Measurements from ENCODE around the gene LACC1.

LACC1 gene

DNA sequence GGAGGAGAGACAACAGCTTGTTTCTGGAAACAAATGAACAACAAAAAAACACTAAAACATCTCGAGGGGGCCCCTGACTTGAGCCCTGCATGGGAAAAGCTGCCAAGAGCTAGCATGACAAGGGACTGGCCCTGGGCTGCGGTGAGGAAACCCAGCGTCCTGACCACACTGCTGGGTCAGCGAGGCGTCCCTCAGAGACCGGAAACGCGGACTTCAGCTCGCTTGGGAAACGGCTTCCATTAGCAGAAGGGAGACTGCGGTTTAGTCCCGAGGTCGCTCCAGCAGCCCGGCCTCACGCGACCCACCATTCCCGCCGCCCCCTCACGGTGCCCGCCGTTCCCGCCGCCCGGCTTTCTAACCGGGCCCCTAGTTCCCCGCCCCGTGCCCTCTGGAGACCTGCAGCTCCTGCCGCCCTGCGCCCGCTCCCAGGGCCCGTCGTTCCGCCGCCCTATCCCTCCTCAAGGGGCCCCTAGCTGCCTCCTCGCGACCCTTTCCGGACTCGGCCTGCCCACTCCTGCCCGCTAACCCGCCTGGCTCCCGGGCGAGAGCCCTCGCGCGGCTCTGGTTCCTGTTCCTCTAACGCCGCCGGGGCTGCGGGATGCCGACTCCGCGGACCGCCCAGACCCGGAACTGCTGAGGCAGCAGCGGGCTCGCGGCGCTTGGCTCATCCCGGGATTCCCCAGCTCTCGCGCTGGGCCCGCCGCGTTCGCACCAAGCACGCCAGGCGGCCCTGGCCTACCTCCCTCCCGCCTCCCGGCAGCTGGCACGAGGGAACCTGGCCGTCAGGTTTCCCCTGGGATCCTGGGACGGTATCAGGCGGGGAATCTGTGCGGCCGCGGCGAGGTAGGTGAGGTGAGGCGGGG lies 581 bp upstream of the LACC1 start, which contains the start of gene CCDC122:
TSS of gene CCDC122 (minus strand) at position 849 of the 863 bp plus-strand sequence. CDS start 10,364 bp downstream, outside the sequence.
- peak within 1 kb of the TSS; percentile 78 for H3K4me3 ChIP-seq (ENCODE audit: low read depth, low read length)
- peak within 1 kb of the TSS; percentile 93 for H3K27ac ChIP-seq
- TF ChIP-seq, protein P1, sequence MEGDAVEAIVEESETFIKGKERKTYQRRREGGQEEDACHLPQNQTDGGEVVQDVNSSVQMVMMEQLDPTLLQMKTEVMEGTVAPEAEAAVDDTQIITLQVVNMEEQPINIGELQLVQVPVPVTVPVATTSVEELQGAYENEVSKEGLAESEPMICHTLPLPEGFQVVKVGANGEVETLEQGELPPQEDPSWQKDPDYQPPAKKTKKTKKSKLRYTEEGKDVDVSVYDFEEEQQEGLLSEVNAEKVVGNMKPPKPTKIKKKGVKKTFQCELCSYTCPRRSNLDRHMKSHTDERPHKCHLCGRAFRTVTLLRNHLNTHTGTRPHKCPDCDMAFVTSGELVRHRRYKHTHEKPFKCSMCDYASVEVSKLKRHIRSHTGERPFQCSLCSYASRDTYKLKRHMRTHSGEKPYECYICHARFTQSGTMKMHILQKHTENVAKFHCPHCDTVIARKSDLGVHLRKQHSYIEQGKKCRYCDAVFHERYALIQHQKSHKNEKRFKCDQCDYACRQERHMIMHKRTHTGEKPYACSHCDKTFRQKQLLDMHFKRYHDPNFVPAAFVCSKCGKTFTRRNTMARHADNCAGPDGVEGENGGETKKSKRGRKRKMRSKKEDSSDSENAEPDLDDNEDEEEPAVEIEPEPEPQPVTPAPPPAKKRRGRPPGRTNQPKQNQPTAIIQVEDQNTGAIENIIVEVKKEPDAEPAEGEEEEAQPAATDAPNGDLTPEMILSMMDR (IDR thresholded peaks at IDR 0.05; ENCODE audit: low read depth, low read length, missing control alignments): no peak
- in situ Hi-C loops (cut with HindIII; ENCODE audit: low pct_ligation_motif_present, low sequenced_read_pairs): no loop called here
- no peaks in the 10 kb centered on the region for H3K27me3 ChIP-seq (replicated peaks)
- DNase-seq: peak; percentile 77
- no peaks in the 10 kb centered on the region for H3K36me3 ChIP-seq (replicated peaks)

DNA sequence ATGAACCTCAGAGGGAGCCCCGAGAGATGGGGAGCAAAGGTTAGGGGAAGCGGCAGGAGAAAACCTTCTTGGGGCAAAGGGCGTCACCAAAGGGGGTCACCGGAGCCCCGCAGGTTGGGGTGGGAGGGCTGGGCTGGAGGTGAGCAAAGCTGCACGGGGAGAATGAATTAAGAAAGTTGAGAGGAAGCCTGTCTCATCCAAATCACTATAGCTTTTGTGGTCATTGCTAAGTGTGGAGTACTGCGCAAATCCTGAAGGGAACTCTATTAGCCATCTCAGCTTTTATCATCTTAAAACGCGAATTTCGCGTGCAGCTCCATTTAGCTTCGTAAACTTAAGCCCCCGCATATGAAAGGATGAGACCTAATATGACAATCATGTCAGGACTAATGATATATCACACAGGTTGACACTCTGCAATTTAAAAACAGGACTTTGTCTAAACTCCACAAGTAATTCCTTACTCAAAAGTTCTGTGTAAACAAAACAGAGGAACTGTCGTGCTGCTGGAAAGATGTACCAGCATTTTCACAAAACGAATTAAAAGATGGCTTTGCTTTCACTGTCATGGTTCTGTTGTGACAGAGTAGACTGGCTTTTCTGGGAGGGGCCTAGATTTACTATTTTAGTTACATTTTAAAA lies 631 bp downstream of the LACC1 start:
- H3K27ac ChIP-seq: no peak overlapping the region

GRCh38 chr13:43880926-43881325 lies 1.2 kb downstream of the LACC1 start:
- no peak for DNase-seq
- Histone ChIP-seq H3K36me3 (replicated peaks) (no peaks in the 10 kb centered on the region), H3K27ac (no peak overlapping the region), H3K4me3 (ENCODE audit: low read depth, low read length) (no peak overlapping the region), H3K27me3 (replicated peaks) (no peaks in the 10 kb centered on the region)
- TF ChIP-seq, protein P1 (IDR thresholded peaks at IDR 0.05; ENCODE audit: low read depth, low read length, missing control alignments): no peak
- in situ Hi-C loops (cut with HindIII; ENCODE audit: low pct_ligation_motif_present, low sequenced_read_pairs): no loop called here

More for the DNA sequence above, 631 bp downstream of the LACC1 start:
- no peak for DNase-seq
- TF ChIP-seq, protein P1 (IDR thresholded peaks at IDR 0.05; ENCODE audit: low read depth, low read length, missing control alignments): no peak
- no peaks in the 10 kb centered on the region for H3K27me3 ChIP-seq (replicated peaks)
- H3K4me3 ChIP-seq (ENCODE audit: low read depth, low read length): peak overlapping the region; percentile 78
- H3K36me3 ChIP-seq (replicated peaks): no peaks in the 10 kb centered on the region
- in situ Hi-C loops (cut with HindIII; ENCODE audit: low pct_ligation_motif_present, low sequenced_read_pairs): no loop called here

DNA sequence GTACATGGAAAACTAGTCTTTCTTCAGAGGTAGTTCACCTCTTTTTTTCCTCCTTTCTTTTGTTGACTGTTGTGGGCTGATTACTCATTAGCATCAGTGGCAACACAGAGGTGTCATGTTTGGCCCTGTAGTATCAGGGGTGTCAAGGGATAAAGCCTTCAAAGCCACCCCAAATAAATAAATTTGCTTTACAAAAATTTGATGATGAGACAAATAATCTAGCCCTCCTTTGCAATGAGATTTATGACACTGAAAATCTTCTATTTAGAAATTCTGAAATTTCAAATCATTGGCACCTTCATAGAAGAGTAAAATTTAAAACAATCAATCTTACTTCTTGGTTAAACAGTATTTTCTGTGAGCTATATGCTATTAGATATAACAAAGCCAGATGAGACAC lies 1.9 kb downstream of the LACC1 start:
- DNase-seq: no peak
- H3K4me3 ChIP-seq (ENCODE audit: low read depth, low read length): no peak overlapping the region
- TF ChIP-seq, protein P1 (IDR thresholded peaks at IDR 0.05; ENCODE audit: low read depth, low read length, missing control alignments): no peak
- in situ Hi-C loops (cut with HindIII; ENCODE audit: low pct_ligation_motif_present, low sequenced_read_pairs): no loop called here
- no peaks in the 10 kb centered on the region for H3K36me3 ChIP-seq (replicated peaks)
- H3K27ac ChIP-seq: no peak overlapping the region
- no peaks in the 10 kb centered on the region for H3K27me3 ChIP-seq (replicated peaks)

DNA sequence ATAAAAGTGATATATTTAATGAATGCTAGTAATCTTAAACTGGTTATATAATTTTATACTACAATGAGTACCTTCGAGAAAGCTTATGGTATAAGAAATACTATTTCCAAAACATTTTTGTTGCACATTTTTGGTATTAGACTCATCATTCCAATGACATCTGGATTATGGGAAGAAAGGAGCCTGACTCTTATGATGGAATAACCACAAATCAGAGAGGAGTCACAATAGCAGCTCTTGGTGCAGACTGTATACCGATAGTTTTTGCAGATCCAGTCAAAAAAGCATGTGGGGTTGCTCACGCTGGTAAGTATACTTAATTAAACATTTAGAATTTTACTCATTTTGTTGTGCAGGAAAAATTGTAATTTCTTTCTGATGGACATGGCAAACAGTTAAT lies 3.9 kb downstream of the LACC1 start:
- no peak overlapping the region for H3K27ac ChIP-seq
- TF ChIP-seq, protein P1 (IDR thresholded peaks at IDR 0.05; ENCODE audit: low read depth, low read length, missing control alignments): no peak
- no peaks in the 10 kb centered on the region for H3K27me3 ChIP-seq (replicated peaks)
- in situ Hi-C loops (cut with HindIII; ENCODE audit: low pct_ligation_motif_present, low sequenced_read_pairs): no loop called here
- no peak overlapping the region for H3K4me3 ChIP-seq (ENCODE audit: low read depth, low read length)
- H3K36me3 ChIP-seq (replicated peaks): no peaks in the 10 kb centered on the region
- peak; percentile 53 for DNase-seq
